HL-60 (cell line): Measurements from ENCODE around the gene CDT1.

Experiments used
- DNase-seq, 2 experiments: peaks; one replicate each; pipeline ENCODE4 v3.0.0-alpha.2; 2010 to 2020; ENCODE audit warnings: low read depth in 1 of 2, low spot score in 1 of 2
- H3K27ac ChIP-seq: fragments of 250-450 bp; sonication (Bioruptor Pico); replicated peaks from 2 replicates; pipeline ENCODE4 v1.5.1; 2020; ENCODE audit warnings: mild to moderate bottlenecking, moderate library complexity
- H3K27me3 ChIP-seq: fragments of 250-450 bp; sonication (Bioruptor Pico); 2 replicates; pipeline ENCODE4 v1.5.1; 2021; ENCODE audit warnings: mild to moderate bottlenecking, moderate library complexity; ENCODE audit not compliant: insufficient read depth, poor library complexity, severe bottlenecking
- H3K4me3 ChIP-seq: replicated peaks from 2 replicates; pipeline ENCODE4 v1.5.1; 2011; ENCODE audit warnings: mild to moderate bottlenecking, control low read depth, low read length; ENCODE audit not compliant: insufficient read depth
- CTCF ChIP-seq: IDR thresholded peaks from one replicate; pipeline ENCODE4 v1.5.1; 2011; ENCODE audit warnings: low read length, control low read depth, inconsistent platforms; ENCODE audit not compliant: insufficient read depth
- GABPA ChIP-seq: IDR thresholded peaks from 2 replicates; pipeline ENCODE4 v1.6.1; 2012; ENCODE audit warnings: low read depth
- POLR2AphosphoS5 ChIP-seq: IDR thresholded peaks from 2 replicates; pipeline ENCODE4 v1.6.1; 2012; ENCODE audit warnings: low read depth
- REST ChIP-seq: IDR thresholded peaks from 2 replicates; pipeline ENCODE4 v1.6.1; 2012; ENCODE audit warnings: low read depth; ENCODE audit not compliant: insufficient replicate concordance
- SPI1 ChIP-seq: IDR thresholded peaks from 2 replicates; pipeline ENCODE4 v1.6.1; 2012; ENCODE audit warnings: low read depth, mild to moderate bottlenecking, borderline replicate concordance

CDT1 gene

GRCh38 chr16:88759976-88760350 is 43.6 kb upstream of the CDT1 start:
- Histone ChIP-seq H3K27ac (no peak overlapping the region), H3K4me3 (no peak overlapping the region), H3K27me3 (no peaks in the 10 kb centered on the region)
- DNase-seq: no peak
- TF ChIP-seq REST: no peak
- TF ChIP-seq CTCF: no peak
- TF ChIP-seq POLR2AphosphoS5: no peak
- no peak for TF ChIP-seq GABPA
- no peak for TF ChIP-seq SPI1

- Histone ChIP-seq H3K27me3 (no peaks in the 10 kb centered on the region), H3K27ac (no peak overlapping the region), H3K4me3 (no peak overlapping the region)
- no peak for DNase-seq
- no peak for TF ChIP-seq REST
- no peak for TF ChIP-seq POLR2AphosphoS5
- TF ChIP-seq CTCF: no peak
- no peak for TF ChIP-seq SPI1
- TF ChIP-seq GABPA: no peak
Measured at GRCh38 chr16:88760424-88761142, 43.0 kb upstream of the CDT1 start.

- no peaks in the 10 kb centered on the region for H3K27me3 ChIP-seq
- no peak for DNase-seq
- no peak for TF ChIP-seq SPI1
- no peak for TF ChIP-seq CTCF
- TF ChIP-seq REST: no peak
- H3K27ac ChIP-seq: no peak overlapping the region
- no peak overlapping the region for H3K4me3 ChIP-seq
Measured at GRCh38 chr16:88761143-88761534, 42.5 kb upstream of the CDT1 start.
